HepG2 (cell line): ENCODE results near the gene MRPL38. TPM values are rescaled to one million over a fixed set of nuclear protein-coding genes. Genes with fewer than 3 reads are reported as not detected.

Experiments used
- ATAC-seq: fragments of 200-7000 bp; cut with Tn5 transposase; 3 replicates; pipeline ENCODE4 v1.9.1; 2020; ENCODE audit warnings: mild to moderate bottlenecking, moderate library complexity
- BruUV-seq: library from RNA; stranded (reverse); fragments of 400-500 nt; replicated peaks from 2 replicates; lab custom pipeline; 2021; lab: Mats Ljungman, UMichigan
- CTCF ChIA-PET: fragments of 300-600 bp; formaldehyde crosslinking; extraction: SDS; loops from one replicate; lab custom pipeline; 2021; ENCODE audit warnings: low total read pairs, inconsistent platforms, low intra/inter-chr PET ratio; lab: Yijun Ruan, JAX
- POLR2A ChIA-PET: fragments of 350-600 bp; sonication (Branson Sonifier 250); formaldehyde crosslinking; loops from one replicate; lab custom pipeline; 2020; ENCODE audit warnings: antibody characterized with exemption, inconsistent platforms; lab: Yijun Ruan, JAX
- DNase-seq: peaks from one replicate; pipeline ENCODE4 v3.0.0-alpha.2; 2015; ENCODE audit warnings: low spot score
- FAIRE-seq: peaks from 3 replicates; lab custom pipeline; 2011; peaks lifted over from hg19 to GRCh38; lab: Jason Lieb, UNC
- H2AFZ ChIP-seq: one replicate; pipeline ENCODE4 v1.6.1; 2011; ENCODE audit warnings: low read length, inconsistent platforms
- H3K27ac ChIP-seq: fragments of 300-600 bp; 3 replicates; pipeline ENCODE4 v1.8.0; 2011; ENCODE audit warnings: mixed run types, mild to moderate bottlenecking, mixed read lengths, low read length, inconsistent platforms; ENCODE audit not compliant: insufficient read depth; ENCODE audit errors: extremely low read length
- H3K27me3 ChIP-seq, 2 experiments: fragments of 200-600 bp in 1 of 2; 2 replicates in 1 of 2; 3 replicates in 1 of 2; pipeline versions ENCODE4 v1.6.0 to v1.8.0; 2011; ENCODE audit warnings: low read length in 2 of 2, mild to moderate bottlenecking in 2 of 2, moderate library complexity in 2 of 2, inconsistent platforms in 1 of 2; ENCODE audit not compliant: insufficient read depth in 2 of 2, control insufficient read depth in 1 of 2
- H3K36me3 ChIP-seq, 2 experiments: fragments of 200-600 bp in 1 of 2; replicated peaks in 1 of 2; 2 replicates in 1 of 2; 3 replicates in 1 of 2; pipeline versions ENCODE4 v1.5.1 to v1.8.0; 2011; ENCODE audit warnings: low read length in 2 of 2, inconsistent platforms in 1 of 2; ENCODE audit not compliant: insufficient read depth in 2 of 2, control insufficient read depth in 1 of 2
- H3K4me1 ChIP-seq: 2 replicates; pipeline ENCODE4 v1.5.1; 2012; ENCODE audit warnings: low read length, inconsistent platforms; ENCODE audit not compliant: insufficient read depth
- H3K4me2 ChIP-seq: 2 replicates; pipeline ENCODE4 v1.6.0; 2011; ENCODE audit warnings: low read depth, low read length, inconsistent platforms
- H3K4me3 ChIP-seq, 3 experiments: fragments of 200-600 bp in 1 of 3; sonication (generic), shearing (Covaris generic) in 1 of 3; replicated peaks in 1 of 3; 2 replicates each; pipeline ENCODE4 v1.5.1; 2011 to 2016; ENCODE audit warnings: low read length in 3 of 3, inconsistent platforms in 2 of 3, low read depth in 2 of 3, mild to moderate bottlenecking in 2 of 3, control low read depth in 1 of 3, mixed read lengths in 1 of 3; ENCODE audit not compliant: insufficient read depth in 1 of 3
- H3K79me2 ChIP-seq: one replicate; pipeline ENCODE4 v1.6.1; 2011; ENCODE audit warnings: low read length, inconsistent platforms; ENCODE audit not compliant: insufficient read depth
- H3K9ac ChIP-seq: 2 replicates; pipeline ENCODE4 v1.6.0; 2011; ENCODE audit warnings: mild to moderate bottlenecking, low read depth, low read length, inconsistent platforms; ENCODE audit not compliant: insufficient read depth
- H3K9me3 ChIP-seq: 2 replicates; pipeline ENCODE4 v1.5.1; 2012; ENCODE audit warnings: mild to moderate bottlenecking, low read length
- H4K20me1 ChIP-seq: 2 replicates; pipeline ENCODE4 v1.6.0; 2011; ENCODE audit warnings: inconsistent platforms, mild to moderate bottlenecking, low read length, moderate library complexity; ENCODE audit not compliant: insufficient read depth
- CEBPB ChIP-seq: IDR thresholded peaks from 2 replicates; pipeline ENCODE4 v1.6.1; 2011; ENCODE audit warnings: low read depth, low read length, improper control_type of control experiment, borderline replicate concordance
- ELF1 ChIP-seq: sonication (generic); formaldehyde crosslinking; IDR thresholded peaks from 2 replicates; pipeline ENCODE4 v1.4.0; 2020; ENCODE audit warnings: missing genetic modification reagents
- GMEB2 ChIP-seq: IDR thresholded peaks from 2 replicates; pipeline ENCODE4 v1.6.1; 2016; ENCODE audit warnings: missing biosample characterization, missing genetic modification reagents, low read depth
- HNRNPK ChIP-seq: fragments of 200-400 bp; formaldehyde crosslinking; IDR thresholded peaks from 2 replicates; pipeline ENCODE4 v1.6.1; 2018; ENCODE audit warnings: low read length, low read depth, moderate library complexity, mild to moderate bottlenecking; ENCODE audit not compliant: poor library complexity, severe bottlenecking
- KAT8 ChIP-seq: IDR thresholded peaks from 2 replicates; pipeline ENCODE4 v1.6.1; 2016; ENCODE audit warnings: missing genetic modification reagents, missing compliant biosample characterization
- KDM3A ChIP-seq: IDR thresholded peaks from 2 replicates; pipeline ENCODE4 v1.6.1; 2018; ENCODE audit warnings: low read depth, missing compliant biosample characterization
- MXD3 ChIP-seq: IDR thresholded peaks from 2 replicates; pipeline ENCODE4 v1.6.1; 2016; ENCODE audit warnings: mild to moderate bottlenecking, missing biosample characterization, missing genetic modification reagents
- NR2F2 ChIP-seq: IDR thresholded peaks from 2 replicates; pipeline ENCODE4 v1.6.1; 2012; ENCODE audit warnings: low read depth, inconsistent platforms, borderline replicate concordance
- PHF21A ChIP-seq: sonication (generic); formaldehyde crosslinking; IDR thresholded peaks from 2 replicates; pipeline ENCODE4 v1.5.0; 2020; ENCODE audit warnings: mild to moderate bottlenecking, missing genetic modification reagents
- REXO4 ChIP-seq: sonication (generic); formaldehyde crosslinking; IDR thresholded peaks from 2 replicates; pipeline ENCODE4 v1.8.0; 2022; ENCODE audit warnings: missing genetic modification reagents, mild to moderate bottlenecking, borderline replicate concordance
- SKIL ChIP-seq: sonication (generic); formaldehyde crosslinking; IDR thresholded peaks from 2 replicates; pipeline ENCODE4 v1.8.0; 2022; ENCODE audit warnings: missing genetic modification reagents, mild to moderate bottlenecking, moderate library complexity, borderline replicate concordance
- SP140L ChIP-seq: sonication (generic); formaldehyde crosslinking; IDR thresholded peaks from 2 replicates; pipeline ENCODE4 v1.4.0; 2020; ENCODE audit warnings: missing genetic modification reagents, borderline replicate concordance
- ZBTB4 ChIP-seq: sonication (generic); formaldehyde crosslinking; IDR thresholded peaks from 2 replicates; pipeline ENCODE4 v1.4.0; 2020; ENCODE audit warnings: missing genetic modification reagents, mild to moderate bottlenecking, borderline replicate concordance
- ZFP36L1 ChIP-seq: sonication (generic); formaldehyde crosslinking; IDR thresholded peaks from 2 replicates; pipeline ENCODE4 v1.8.0; 2022; ENCODE audit warnings: mild to moderate bottlenecking, missing genetic modification reagents, moderate library complexity
- ZFX ChIP-seq: sonication (generic); formaldehyde crosslinking; IDR thresholded peaks from 2 replicates; pipeline ENCODE4 v1.4.0; 2020; ENCODE audit warnings: mild to moderate bottlenecking, low read depth, missing genetic modification reagents, moderate library complexity
- ZNF557 ChIP-seq: sonication (generic); formaldehyde crosslinking; IDR thresholded peaks from 2 replicates; pipeline ENCODE4 v1.4.0; 2020; ENCODE audit warnings: missing genetic modification reagents
- WGBS: methylation state at CpG from one replicate; pipeline ENCODE4 v1.1.6; 2017; ENCODE audit warnings: low lambda C conversion rate; 5-methylcytosine and 5-hydroxymethylcytosine counted together
- in situ Hi-C: cut with HindIII; loops from 2 replicates; pipeline ENCODE4 v1.10.0; 2017; ENCODE audit warnings: low pct_unique_long_range_greater_than_20kb; ENCODE audit not compliant: extremely low pct_ligation_motif_present
- intact Hi-C: fragments of 100-400 bp; cut with micrococcal nuclease; formaldehyde crosslinking; loops from one replicate; pipeline ENCODE4 v1.10.0; 2022; ENCODE audit not compliant: unreplicated experiment
- polyA plus RNA-seq, 8 experiments: library from polyadenylated mRNA; depleted of rRNA in 3 of 8; stranded (reverse) in 7 of 8; unstranded in 1 of 8; fragments of >200 nt; fragmentation: Illumina TruSeq in 4 of 8; extraction: Trizol in 4 of 8; gene quantifications; 2 replicates each; pipeline versions ENCODE4 v1.2.1 to v1.2.3, GENCODE V29; 2011 to 2016; ENCODE audit warnings: low read depth in 4 of 8, missing spikeins in 1 of 8, mixed read lengths in 1 of 8; ENCODE audit not compliant: insufficient read depth in 1 of 8
- total RNA-seq, 5 experiments: library from RNA; depleted of rRNA; stranded (reverse); fragments of >200 nt; fragmentation: Illumina TruSeq; extraction: Trizol; gene quantifications; 2 replicates each; pipeline ENCODE4 v1.2.3, GENCODE V29; 2016; ENCODE audit warnings: low read depth in 1 of 5

MRPL38 gene
- total and polyA plus RNA-seq, 2 of the 13 experiments (the other 11 are each of a cell fraction or from before 2014, with no cell fraction given), result 83.7 to 125 TPM

GRCh38 chr17:75895370-75896155, 9.1 kb downstream of the MRPL38 start:
- intact Hi-C loops, result no loop called here
- peak; percentile 58 for DNase-seq
- H2AFZ ChIP-seq, result no peak overlapping the region
- peaks cover 10% of the 10 kb centered on the region for H3K79me2 ChIP-seq
- H3K27me3 ChIP-seq, result no peaks in the 10 kb centered on the region
- BruUV-seq, result TSS peak; percentile 42
- FAIRE-seq, result peak; percentile 63
- POLR2A ChIA-PET, result interaction anchor here (1.1 to 12.9 kb wide), 13 partner anchors 10 to 363 kb away, joined by 3 to 423 read pairs (median 12); partner anchors contain the start of genes ACOX1, MRPL38, TRIM47 and WBP2
- H3K4me1 ChIP-seq, result peaks cover 56% of the 10 kb centered on the region
- H3K4me3 ChIP-seq, result peak overlapping the region; percentile 68 to 83 (median 75)
- no peaks in the 10 kb centered on the region for H4K20me1 ChIP-seq
- in situ Hi-C loops, result no loop called here
- peak overlapping the region; percentile 79 for H3K27ac ChIP-seq
- WGBS, result 20% methylated on average over 28 of the region's 28 CpGs
- peak overlapping the region; percentile 84 for H3K9ac ChIP-seq
- peak overlapping the region; percentile 91 for H3K4me2 ChIP-seq
- peak; percentile 32 for ATAC-seq
- no peaks in the 10 kb centered on the region for H3K9me3 ChIP-seq
- peaks cover 14 to 29% of the 10 kb centered on the region in 2 experiments for H3K36me3 ChIP-seq
- CTCF ChIA-PET, result interaction anchor here (0.8 to 1.8 kb wide), 2 partner anchors 19 to 110 kb away, joined by 3 to 5 read pairs; no protein-coding TSS in a partner anchor
- TF ChIP-seq SP140L (CRISPR knock-in tag), result no peak
- TF ChIP-seq ZNF557 (CRISPR knock-in tag), result no peak
- no peak for TF ChIP-seq HNRNPK
- no peak for TF ChIP-seq SKIL (CRISPR knock-in tag)
- TF ChIP-seq ZFP36L1, result no peak
- no peak for TF ChIP-seq ZBTB4 (CRISPR knock-in tag)
- no peak for TF ChIP-seq ZFX (CRISPR knock-in tag)
- no peak for TF ChIP-seq MXD3 (CRISPR knock-in tag)
- no peak for TF ChIP-seq REXO4 (CRISPR knock-in tag)
- TF ChIP-seq GMEB2 (CRISPR knock-in tag), result no peak
- no peak for TF ChIP-seq ELF1 (CRISPR knock-in tag)
- TF ChIP-seq PHF21A, result no peak
- TF ChIP-seq KDM3A (CRISPR knock-in tag), result 0 out of 2 replicates have a peak, but pooled peaks have one; percentile 3
- TF ChIP-seq CEBPB, result no peak
- no peak for TF ChIP-seq KAT8
- no peak; the same call in 1 of the 2 replicates for TF ChIP-seq NR2F2
